HG03378 (cell line): ENCODE results near the gene RNF167.

ENCODE experiments used
- ATAC-seq: cut with Tn5 transposase; IDR thresholded peaks from one replicate; pipeline ENCODE4 v1.9.1; 2021; ENCODE audit warnings: mild to moderate bottlenecking, moderate library complexity; ENCODE audit not compliant: unreplicated experiment

RNF167 gene

DNA sequence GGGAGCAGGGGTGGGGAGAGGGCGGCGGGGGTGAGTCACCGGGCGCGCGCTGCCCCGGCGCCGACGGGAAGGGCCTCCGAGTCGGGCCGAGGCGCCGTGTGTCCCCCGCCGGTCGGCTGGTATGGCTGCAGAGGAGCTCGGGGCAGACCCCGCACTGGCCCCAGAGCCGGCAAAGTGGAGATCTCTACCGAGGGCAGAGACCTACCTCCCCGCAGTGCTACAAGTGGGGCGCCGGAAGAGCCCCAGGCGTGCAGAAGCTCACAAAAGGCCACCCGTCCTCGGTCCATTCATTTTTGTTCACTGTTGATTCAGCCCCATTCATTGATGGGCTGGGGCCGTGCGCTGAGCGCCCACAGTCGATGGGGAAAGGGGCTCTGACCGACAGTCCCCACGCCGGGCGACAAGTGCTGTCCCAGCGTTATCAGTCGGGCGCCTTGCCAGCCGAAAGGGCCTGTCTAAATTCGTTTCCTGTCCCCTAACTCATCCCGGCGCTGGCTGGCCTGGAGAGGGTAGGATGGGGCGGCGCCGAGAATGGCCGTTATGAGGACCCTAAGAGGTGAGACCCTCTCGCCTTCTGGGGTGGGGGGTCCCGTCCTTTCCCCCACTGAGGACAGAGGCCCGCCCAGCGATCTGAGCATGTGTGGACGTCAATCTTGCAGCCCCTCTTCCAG, 10.1 kb downstream of the RNF167 start:
- no peak for ATAC-seq

- ATAC-seq: no peak
These were observed 10.7 kb downstream of the RNF167 start, which contains the start of gene ENO3 for GRCh38 chr17:4950746-4951204. ENO3 (plus strand) TSS chr17:4951119; CDS start chr17:4951830, 711 bp downstream.

DNA sequence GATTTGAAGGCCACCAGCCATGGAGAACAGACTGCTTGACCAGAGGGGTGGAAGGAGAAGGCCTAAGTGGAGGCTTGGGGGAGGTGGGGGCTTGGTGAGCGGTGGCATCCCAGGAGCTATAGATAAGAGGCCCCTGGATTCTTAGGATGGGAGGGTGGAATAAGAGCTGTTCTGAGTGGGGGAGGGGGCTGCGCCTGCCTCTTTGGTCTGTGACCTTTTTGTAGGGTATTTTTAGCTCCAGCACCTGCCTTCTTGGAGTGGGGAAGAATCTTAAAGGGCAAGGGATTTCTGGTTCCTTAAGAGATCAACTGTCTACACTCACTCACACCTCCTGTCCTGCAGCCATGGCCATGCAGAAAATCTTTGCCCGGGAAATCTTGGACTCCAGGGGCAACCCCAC, 11.4 kb downstream of the RNF167 start:
- ATAC-seq: no peak

DNA sequence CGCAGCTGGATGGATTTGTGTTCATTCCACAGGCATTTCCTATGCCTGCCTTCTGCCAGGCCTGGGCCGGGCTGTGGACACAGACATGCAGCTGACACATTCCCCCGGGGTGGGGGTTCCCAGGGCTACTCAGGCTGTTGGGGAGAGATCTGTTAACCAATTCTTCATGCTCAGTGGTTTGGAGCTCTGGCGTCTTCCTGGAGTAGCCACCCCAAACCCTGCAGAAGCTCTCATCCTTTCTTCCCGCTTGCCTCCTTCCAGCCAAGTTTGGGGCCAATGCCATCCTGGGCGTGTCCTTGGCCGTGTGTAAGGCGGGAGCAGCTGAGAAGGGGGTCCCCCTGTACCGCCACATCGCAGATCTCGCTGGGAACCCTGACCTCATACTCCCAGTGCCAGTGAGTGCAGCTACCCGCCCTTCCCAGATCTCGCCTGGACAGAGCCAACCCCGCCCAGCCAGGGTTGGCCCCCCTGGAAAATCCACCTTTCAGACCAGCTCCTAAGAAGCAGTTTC, 13.4 kb downstream of the RNF167 start:
- no peak for ATAC-seq

DNA sequence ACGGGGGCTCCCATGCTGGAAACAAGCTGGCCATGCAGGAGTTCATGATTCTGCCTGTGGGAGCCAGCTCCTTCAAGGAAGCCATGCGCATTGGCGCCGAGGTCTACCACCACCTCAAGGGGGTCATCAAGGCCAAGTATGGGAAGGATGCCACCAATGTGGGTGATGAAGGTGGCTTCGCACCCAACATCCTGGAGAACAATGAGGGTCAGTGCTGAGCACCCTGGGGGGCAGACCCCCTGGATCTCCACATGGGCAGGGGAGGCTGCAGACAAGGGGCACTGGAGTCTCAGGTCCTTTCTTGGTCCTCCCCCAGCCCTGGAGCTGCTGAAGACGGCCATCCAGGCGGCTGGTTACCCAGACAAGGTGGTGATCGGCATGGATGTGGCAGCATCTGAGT, 15.0 kb downstream of the RNF167 start:
- ATAC-seq: no peak

DNA sequence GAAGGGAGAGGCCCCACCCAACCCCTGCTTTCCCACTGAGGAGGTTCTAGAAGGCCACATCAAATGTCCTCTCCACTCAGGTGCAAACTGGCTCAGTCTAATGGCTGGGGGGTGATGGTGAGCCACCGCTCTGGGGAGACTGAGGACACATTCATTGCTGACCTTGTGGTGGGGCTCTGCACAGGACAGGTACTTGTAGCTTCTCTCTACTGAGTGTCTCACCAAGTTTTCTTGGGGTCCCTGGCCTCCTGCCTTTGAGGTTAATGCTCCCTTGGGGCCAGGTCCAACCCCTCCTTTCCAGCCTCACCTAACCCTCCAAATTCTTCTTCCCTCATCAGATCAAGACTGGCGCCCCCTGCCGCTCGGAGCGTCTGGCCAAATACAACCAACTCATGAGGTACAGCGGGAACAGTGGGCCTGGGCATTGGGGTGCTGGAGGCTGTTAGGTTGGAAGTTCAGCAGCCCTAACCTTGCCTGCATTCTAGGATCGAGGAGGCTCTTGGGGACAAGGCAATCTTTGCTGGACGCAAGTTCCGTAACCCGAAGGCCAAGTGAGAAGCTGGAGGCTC, 16.5 kb downstream of the RNF167 start:
- no peak for ATAC-seq

GRCh38 chr17:4958102-4958501, 18.0 kb downstream of the RNF167 start:
- no peak for ATAC-seq

DNA sequence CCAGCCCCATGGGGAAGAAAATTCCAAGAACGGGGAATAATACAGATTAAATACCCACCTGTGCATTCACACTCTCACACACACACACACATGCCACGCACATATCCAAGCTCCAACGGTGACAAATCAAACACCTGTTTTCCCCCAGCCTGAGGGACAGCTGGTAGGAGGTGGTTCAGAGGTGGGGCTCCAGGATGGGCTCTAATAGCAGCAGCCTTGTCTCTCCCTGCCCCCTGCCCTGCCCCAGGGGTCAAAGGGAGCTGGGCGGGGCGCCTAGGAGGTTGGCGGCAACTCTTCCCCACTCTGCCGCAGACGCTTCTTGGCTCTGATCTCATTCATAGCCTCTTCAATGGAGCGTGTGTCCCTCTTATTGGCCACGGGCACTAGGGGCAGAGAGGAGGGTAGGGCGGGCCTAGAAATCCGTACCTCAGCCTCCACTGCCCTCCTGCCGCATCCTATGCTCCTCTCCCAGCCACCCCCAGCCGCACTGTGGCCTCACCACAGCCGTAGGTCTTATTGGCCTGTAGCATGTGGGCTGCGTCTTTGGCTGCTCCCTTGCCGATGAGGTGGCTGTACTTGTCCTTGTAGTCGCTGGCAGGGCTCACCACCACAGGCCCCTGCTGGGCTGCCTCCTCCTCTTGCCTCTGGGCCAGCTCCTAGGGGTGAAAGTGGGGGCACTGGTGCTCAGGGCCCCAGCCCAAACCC, 19.3 kb downstream of the RNF167 start:
- no peak for ATAC-seq

DNA sequence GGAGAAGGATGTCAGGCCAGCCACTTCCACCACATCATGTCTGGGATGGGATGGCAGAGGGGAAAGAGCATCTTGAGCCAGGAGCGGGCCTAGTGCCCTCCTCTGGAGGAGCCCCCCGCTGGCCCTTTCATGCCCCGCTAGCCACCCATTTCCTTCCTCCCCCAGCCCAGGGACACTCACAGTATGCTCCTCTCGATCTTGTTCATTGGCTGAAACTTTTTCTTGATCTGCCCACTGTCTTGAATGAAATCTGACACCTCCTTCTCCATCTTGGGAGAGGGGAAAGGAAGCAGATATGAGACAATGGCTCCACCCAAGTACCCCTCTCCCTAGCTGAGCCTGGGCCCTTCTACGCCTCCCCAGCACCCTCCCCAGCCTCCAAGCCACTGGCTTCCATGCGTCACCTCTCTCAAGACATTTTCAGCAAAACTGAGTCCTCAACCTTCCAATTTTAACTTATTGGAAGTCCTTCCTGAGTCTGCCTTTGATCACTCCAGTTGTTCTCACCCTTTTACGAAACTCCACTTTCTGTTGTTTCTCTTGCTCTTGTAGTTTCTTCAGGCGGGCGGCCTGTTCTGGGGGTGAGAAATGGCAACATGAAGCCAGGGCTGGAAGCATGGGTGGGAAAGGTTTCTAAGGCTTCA, 20.3 kb downstream of the RNF167 start:
- no peak for ATAC-seq

- ATAC-seq: no peak
These were observed 25.4 kb downstream of the RNF167 start for GRCh38 chr17:4965311-4965986.

DNA sequence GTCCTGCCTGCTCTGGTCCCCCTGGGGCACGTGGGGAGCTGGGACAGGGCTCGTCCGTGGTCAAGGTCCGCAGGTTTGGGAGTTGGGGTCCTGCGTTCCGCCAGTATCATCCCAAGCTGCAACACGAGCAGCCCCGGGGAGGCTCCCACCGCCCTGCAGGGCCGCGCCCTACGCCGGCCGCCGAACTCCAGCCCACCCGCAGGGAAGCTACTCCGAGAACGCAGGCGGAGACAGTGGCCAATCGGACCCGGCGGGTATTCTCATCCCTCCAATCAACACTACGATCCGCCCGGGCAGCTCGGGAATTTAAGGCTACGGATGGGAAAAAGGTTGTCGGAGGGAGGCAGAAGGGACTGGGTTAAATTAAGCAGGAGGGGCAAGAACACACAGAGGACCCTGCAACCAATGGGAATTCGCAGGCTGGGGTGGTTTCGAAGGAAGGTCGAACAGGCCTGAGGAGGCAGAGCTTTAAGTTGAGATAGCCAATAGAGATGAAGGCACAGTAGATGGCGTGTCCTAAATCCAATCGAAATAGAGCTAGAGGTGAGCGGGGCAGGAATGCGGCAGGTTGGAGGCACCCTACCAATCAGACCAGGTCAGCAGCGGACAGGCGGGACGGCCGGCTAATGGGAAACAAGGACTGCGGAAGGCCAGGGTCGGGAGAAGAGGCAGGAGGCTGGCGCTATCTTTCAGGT, 26.9 kb downstream of the RNF167 start:
- ATAC-seq: peak; percentile 78

DNA sequence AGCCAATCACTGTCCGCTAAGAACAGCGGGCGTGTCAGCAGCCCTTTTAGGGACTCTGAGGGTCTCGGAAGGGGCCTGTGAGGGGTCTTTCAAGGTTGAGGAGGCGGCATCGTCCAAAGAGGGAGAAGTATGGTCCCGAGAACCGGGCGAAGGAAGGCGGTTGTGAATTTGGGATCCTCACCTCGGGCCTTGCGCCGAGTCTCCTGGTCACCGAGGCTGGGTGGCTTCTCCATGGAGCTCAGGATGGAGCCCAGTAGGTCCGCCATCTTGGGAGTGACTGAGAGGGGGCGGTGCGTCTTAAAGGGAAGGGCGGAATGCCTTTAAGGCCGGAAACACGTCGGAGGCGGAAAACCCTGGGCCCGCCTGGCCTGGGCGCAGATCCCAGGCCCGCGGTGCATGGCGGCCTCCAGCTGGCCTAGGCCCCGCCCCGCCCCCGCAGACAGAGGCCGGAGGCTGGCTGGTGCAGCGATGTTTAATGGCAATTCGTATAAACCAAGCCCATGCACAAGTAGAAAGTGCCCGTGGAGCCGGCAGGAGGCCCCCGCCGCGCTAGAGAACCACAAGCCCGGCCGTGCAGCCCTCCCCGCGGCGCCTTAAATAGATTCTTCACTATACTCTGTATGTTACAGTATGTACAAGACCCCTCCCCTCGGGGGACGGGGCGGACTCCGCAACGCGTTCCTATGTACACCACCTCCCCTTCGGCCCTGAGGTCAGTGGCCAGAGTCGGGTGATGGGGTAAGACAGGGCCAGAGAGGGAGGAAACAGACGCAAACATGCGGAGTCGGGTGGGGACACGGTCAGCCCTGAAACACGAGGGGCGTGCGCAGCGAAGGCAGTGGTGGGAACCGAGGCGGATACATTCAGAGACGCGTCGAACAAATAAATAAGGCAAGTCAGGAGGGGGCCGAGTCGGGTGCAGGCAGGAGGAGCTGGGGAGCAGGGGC, 27.7 kb downstream of the RNF167 start, which contains the start of gene SPAG7:
Gene SPAG7, minus strand, starts transcription at position 279 of the 947 bp plus-strand sequence. Its CDS starts 13 bp downstream, at position 266.
- ATAC-seq: peak; percentile 54

DNA sequence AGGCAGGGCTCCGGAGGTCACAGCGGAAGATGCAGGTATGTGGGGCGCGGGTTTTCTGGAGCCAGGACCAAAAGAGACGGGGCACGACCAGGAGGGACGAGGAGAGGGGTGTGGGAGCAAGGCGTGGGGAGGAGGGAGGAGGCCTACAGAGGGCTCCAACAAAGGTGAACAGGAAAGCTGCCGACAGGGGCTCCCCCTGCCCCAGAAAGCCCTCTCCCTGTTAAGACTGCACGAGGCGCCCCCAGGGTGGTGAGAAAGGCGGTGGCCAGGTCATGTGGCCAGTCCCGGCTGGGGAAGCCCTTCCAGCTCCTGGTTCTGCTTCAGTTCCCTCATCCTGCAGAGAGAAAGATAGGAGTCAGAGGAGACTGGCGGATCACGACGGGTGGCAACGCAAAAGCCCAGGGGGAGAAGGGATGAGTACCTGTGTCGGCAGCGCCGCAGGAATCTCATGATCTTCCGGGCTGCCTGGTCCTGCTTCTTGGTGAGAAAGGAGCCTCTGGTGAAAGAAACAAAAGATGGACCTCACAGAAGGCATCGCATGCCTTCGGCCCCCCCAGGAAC, 28.5 kb downstream of the RNF167 start:
- no peak for ATAC-seq

DNA sequence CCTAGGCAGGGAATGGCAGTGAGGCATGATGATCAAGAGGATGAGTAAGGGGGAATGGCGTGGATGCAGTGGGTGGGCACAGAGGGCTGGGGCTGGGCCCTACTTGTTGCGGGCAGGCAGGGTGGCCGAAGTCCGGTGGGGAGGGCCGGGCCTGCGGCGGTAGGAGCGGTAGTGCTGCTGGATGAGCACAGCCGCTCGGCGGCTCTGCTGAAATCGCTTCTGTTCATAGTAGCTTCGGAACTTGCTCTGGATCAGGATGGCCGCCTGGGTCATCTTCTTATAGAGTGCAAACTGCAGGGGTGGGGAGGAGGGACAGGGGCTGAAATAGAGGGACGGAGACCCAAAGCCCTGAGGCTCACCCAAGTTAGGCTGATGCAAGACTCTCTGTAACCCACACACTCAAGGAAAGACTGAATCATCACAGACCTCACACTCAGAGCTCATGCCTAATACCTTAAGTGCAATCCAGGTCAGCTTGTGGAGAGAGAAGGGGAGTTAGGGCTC, 29.0 kb downstream of the RNF167 start:
- no peak for ATAC-seq

DNA sequence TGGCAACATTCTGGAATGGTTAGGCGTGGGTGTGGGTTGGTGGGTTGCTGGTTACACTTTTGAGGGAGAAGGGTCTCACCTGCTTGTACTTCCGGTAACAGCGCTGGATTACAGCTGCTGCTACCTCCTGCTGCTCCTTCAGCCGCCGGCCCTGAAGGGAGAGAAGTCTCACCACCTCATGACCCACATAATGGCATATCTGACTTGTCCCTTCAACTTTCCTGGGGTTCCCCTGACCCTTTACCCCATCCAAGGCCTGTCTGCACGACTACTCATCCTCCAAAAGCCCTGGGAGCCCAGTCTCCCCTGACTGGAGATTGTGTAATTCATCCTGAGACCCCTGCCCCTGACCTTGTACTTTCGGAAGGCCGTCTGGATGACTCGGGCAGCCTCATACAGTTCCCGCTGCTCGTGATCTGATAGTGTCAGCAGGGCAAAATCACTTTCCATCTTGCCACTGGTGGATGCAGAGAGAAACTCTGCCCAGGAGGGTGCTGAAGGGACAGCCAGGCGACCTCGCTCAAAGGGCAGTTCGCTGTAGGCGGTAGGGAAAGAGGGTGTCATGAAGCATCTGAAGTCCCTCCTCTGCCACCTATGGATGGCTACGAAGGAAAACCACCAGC, 29.6 kb downstream of the RNF167 start:
- no peak for ATAC-seq

DNA sequence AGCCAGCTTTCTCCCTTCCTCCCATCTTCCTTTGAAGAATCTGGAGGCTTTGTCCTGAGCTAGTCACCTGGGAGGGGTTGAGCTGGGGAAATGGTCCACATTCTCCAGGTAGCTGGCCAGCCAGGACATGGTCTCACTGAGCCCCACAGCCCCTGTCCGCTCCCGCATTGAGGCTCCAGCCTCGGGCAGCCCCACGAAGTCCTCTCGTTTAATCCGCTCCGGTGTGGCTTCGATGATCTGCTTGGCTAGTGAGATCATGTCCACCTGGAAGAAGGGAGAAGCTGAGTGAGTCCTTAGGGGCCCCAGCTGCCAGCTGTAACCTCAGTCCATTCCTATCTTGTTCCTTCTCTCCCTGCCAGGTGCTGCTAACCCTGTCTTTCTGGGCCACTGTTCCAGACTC, 30.2 kb downstream of the RNF167 start:
- no peak for ATAC-seq

- ATAC-seq: no peak
These were observed 31.8 kb downstream of the RNF167 start for GRCh38 chr17:4971826-4972225.

DNA sequence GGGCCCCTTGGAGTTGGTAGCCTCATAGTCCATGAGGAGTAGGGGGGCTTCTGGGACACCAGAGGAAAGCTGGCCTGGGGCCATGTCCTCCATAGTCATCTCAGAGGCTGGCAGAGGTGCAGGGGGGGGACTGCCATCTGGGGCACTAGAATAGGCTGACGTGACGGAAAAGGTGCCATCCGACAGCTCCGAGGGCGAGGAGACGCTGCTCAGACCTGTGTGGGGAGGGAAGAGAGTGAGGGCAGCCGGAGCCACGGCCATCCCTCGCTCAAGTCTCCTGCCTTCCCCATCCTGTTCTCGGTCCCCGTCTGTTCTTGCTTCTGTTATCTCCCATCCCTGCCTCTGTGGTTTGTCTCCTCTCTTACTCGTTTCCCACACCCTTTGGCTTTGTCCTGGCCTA, 32.3 kb downstream of the RNF167 start:
- ATAC-seq: no peak
